Right ventricle myocardium inferior (tissue), 1 donor: ENCODE measurements around the gene GSK3B. TPM values are rescaled to one million over a fixed set of nuclear protein-coding genes. Genes with fewer than 3 reads are reported as not detected.
"Not testable (repeated sequence)": the region's sequence is repeated elsewhere in the genome, so short reads cannot be mapped to it uniquely, and the experiment has no call there.

ENCODE experiments used
- ATAC-seq: fragments of 200-7000 bp; cut with Tn5 transposase; one replicate; pipeline ENCODE4 v1.9.1; 2020; ENCODE audit warnings: mild to moderate bottlenecking, moderate library complexity
- DNase-seq: peaks from one replicate; pipeline ENCODE4 v3.0.0; 2021; ENCODE audit errors: missing footprints
- intact Hi-C: fragments of 100-400 bp; cut with DNase I; formaldehyde crosslinking; loops from one replicate; pipeline ENCODE4 v1.11.0; 2022
- total RNA-seq: library from RNA; stranded (reverse); fragmentation: NEBNext Ultra II Directional; extraction: Animal tissue kit (Norgen Biotek cat#: 25700); gene quantifications from one replicate; pipeline ENCODE4 v1.2.1, GENCODE V29; 2021
- donor health status: DM: no; HTN: yes; CAD: no; lungs with severe emphysema.

The GSK3B gene
- total RNA-seq, 1 donor from 2014 or later: 40.0 TPM

DNA sequence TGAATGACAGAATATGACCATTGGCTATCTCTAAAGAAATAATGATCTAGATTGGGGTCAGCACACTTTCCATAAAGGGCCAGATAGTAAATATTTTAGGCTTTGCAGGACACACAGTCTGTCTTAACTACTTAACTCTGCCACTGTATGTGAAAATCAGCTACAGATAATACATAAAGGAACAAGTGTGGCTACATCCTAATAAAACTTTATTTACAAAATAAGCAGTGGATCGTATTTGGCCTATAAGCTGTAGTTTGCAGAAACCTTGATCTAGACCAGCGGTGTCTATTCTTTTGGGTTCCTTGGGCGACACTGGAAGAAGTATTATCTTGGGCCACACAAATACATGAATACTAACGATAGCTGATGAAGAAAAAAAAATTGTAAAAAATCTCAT lies 27.6 kb downstream of the GSK3B start:
- intact Hi-C loops: no loop called here
- DNase-seq (no peak), ATAC-seq (no peak)

DNA sequence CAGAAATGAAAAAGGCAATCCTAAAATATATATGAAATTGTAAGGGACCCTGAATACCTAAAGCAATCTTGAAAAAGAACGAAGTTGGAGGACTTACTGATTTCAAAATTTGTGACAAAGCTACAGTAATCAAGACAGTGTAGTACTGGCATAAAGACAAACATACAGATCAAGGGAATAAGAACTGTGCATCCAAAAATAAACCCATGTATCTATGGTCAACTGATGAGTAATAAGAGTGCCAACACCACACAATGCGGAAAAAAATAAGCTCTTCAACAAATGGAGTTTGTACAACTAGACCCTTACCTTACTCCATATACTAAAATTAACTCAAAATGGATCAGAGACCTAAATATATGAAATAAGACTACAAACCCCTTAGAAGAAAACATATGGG lies 29.6 kb downstream of the GSK3B start:
- DNase-seq: no peak
- intact Hi-C loops: no loop called here
- no peak for ATAC-seq

DNA sequence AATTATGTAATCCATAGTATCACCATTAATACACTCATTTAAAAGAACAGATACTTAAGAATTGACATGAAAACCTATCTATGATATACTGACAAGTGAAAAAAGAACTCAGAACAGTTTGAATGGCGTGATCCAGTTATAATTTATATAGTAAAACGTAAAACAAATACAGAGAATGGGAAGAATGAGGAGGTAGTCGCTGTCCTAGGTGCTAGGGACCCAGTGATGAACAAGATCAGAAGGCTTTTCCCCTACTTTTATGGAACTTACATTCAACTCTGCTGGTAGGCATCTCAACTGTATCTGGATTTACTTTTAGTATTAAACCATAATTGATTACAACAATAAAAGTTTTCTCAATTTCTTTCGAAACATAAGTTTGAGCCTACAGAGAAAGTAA lies 31.8 kb downstream of the GSK3B start:
- DNase-seq (no peak), ATAC-seq (no peak)
- intact Hi-C loops: no loop called here

DNA sequence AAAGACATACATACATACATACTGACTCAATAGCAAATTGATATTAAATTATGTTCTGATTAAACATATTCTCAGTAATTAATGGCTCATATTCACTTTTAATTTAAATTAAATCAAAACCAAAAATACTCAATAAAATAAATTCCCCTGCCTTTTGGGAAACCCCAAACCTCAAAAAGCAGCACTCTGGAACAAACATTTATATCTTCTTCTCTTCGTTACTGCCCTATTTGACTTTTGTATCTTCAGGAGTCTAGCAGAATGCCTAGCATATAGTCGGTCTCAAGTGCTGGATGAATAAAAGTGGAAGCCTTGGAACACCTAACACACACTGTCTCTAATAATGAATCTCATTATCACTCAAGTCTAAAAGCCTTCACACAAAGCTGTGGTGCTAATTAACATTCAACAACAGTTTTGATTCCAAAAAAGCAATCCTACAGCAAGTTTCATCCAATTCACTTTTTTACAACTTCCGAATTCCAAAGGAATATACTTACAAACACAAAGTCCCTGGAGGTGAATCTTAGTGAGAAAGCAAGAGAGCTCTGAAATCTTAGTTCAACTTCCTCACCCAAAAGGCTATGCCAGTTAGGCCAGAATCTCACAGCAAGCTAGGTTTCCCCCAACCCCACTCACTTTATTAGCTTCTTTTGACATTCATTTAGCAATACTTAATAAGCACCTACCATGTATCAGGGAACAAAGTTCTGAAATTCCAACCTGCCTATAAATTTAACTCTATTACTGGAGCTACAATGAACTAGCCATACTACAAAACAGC lies 35.0 kb downstream of the GSK3B start:
- ATAC-seq (no peak), DNase-seq (no peak)
- intact Hi-C loops: no loop called here

DNA sequence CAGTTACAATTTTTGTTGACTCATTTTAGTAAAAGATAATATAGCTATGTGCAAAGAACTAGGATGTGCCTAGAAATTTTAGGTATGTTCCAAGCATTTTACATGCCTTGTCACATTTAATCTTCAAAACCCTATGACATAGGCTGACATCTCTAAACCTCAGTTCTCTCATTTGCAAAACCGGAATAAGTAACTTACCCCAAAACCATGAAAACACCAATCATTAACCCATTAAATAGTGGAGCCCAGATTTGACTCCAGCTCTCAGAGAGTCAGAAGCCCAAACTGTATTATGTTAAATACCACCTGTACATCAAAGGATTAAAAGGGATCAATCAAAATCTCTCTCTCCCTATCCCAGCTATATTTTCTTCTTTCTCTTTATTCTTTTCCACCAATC lies 36.6 kb downstream of the GSK3B start:
- intact Hi-C loops: no loop called here
- DNase-seq (no peak), ATAC-seq (no peak)

DNA sequence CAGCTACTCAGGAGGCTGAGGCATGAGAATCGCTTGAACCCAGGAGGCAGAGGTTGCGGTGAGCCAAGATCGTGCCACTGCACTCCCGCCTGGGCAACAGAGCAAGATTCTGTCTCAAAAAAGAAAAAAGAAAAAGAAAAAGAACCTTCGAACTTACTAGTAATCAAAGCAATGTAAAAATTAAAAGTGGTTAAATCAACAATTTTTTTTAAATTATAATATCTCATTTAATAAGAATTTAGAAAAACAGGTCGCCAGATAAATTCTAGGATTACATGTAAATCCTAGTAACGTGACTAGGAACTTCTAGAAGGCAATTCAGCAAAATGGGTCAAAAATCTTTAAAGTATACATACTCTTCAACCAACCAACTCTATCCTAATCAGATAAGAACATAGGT lies 37.2 kb downstream of the GSK3B start:
- no peak for DNase-seq
- intact Hi-C loops: no loop called here
- no peak for ATAC-seq

DNA sequence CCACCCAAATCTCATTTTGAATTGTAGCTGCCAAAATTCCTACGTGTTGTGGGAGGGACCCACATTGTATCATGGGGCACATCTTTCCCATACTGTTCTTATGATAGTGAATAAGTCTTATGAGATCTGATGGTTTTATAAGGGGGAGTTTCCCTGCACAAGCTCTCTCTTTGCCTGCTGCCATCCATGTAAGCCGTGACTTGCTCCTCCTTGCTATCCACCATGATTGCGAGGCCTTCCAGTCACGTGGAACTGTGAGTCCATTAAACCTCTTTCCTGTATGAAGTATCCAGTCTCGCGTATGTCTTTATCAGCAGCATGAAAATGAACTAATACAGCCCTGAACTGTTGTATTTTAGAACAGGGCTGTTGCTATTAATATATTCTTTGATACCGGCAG lies 40.6 kb downstream of the GSK3B start:
- DNase-seq, ATAC-seq, intact Hi-C loops: not testable (repeated sequence)

DNA sequence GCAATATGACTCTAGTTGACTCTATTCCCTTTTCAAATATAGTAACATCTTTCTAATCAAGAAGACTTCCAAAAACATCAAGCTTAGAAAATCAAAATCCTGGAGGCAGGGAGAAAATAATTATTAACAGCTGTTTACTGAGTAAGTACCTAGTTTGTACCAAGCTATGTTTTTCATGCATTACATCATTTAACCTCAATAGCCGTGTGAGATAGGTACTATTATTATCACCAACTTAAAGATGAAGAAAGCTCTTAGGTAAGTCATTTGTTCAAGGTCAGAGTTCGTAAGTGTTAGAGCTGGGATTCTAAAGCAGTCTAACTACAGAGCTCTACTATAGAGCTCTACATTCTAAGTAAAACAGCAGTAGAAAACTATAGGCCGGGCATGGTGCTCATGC lies 41.6 kb downstream of the GSK3B start:
- DNase-seq: no peak
- ATAC-seq: no peak
- intact Hi-C loops: no loop called here

DNA sequence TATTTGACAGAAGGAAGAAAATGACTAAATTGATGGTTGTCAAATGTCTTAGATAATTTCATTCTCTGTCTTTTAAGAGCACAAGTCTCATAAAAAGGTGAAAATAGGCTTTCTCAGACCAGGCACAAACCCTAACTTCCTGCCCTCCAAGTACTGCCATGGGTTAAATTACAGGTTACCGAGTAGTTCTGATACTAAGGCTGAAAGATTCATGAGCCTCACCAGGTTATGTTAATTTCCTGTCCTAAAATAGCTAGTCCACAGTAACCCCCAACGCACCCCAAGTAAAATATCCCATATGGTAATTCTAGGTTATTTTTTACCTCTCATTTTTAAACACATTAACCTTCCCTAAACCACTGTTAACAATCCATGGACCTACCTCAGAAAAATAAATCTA lies 42.0 kb downstream of the GSK3B start:
- intact Hi-C loops: no loop called here
- no peak for ATAC-seq
- no peak for DNase-seq

DNA sequence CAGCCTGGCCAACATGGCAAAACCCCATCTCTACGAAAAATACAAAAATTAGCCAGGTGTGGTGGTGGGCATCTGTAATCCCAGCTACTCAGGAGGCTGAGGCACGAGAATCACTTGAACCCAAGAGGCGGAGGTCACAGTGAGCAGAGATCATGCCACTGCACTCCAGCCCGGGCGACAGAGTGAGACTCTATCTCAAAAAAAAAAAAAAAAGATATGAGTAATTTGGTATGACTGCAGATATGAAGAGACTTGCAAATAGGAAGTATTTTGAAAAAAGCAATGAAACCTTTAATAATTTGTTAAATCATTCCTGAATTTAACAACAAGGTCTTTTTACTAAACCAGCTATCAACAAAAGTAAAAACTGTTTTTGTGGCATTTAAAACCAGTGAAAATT lies 42.7 kb downstream of the GSK3B start:
- intact Hi-C loops: not testable (repeated sequence)

DNA sequence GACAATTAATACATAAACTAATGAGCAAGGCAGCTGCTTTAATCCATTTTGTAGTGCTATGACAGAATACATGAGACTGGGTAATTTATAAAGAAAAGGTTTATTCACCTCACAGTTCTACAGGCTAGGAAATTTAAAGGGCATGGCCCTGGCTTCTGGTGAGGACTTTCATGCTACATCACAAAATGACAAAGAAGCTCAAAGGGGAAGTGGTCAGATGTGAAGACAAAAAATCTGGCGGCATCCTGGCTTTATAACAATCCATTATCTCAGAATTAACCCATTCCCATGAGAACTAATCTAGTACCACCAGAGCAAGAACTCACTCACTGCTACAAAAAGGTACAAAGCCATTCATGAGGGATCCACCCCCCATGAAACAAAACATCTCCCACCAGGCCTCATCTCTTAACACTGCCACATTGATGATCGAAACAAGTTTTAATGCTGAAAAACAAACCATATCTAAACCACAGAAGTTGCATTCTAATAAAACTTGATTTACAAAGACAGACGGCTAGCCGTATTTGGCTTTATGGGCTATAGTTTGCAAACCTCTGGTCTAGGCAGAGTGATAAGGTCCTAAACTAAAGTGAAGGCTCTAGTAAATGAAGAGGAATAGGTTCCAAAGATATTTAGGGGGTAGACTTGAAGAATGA lies 44.2 kb downstream of the GSK3B start:
- ATAC-seq: no peak
- intact Hi-C loops: no loop called here

More for the DNA sequence above, 42.7 kb downstream of the GSK3B start:
- ATAC-seq, DNase-seq: not testable (repeated sequence)

DNA sequence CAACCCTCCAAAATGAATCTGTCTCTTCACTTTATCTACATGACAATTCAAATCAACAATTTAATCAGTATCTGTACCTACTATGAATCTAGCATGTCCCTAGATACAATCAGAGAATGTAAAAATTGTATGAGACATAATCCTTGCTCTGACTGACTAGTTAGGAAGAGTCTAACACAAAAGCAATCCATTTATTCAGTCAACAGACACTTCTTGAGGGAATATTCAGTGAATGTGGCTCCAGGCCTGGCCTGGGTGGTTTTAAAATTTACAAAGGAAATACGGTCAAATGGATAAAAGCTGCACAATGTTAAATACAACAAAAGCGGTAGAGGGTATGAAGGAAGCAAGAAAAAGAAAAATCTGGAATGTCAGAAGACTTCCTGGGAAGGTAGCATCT lies 45.2 kb downstream of the GSK3B start:
- DNase-seq (no peak), ATAC-seq (no peak)
- intact Hi-C loops: no loop called here

More for the DNA sequence above, 44.2 kb downstream of the GSK3B start:
- no peak for DNase-seq

DNA sequence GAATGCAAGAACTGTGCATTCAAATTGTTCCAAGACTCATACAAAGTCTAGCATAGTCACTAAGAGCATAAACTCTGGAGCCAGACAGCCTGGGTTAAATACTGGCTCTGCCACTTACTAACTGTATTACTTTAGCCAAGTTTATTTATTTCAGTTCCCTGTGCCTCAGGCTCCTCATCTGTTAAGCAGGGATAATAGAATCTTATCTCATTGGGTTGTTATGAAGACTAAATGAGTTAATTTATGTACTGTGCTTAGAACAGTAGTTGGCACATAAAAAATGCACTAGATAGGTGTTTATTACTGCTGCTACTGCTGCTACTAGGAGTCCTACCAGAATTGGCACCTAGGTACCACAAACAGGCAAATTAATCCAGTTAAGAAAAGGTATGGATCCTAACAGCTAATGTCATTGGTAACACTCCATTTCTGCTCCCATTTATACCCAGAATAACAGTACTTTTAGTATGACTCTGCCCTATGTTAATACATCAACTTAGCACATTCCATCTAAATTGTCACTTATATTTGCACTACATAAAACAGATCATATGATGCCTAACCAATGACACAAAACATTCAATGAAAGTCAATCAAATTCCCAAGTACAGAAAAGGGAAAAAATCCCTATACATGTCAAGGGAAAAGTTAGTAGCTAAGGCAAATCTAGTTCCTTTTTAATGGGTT lies 45.7 kb downstream of the GSK3B start:
- intact Hi-C loops: no loop called here
- ATAC-seq: no peak
- DNase-seq: no peak

DNA sequence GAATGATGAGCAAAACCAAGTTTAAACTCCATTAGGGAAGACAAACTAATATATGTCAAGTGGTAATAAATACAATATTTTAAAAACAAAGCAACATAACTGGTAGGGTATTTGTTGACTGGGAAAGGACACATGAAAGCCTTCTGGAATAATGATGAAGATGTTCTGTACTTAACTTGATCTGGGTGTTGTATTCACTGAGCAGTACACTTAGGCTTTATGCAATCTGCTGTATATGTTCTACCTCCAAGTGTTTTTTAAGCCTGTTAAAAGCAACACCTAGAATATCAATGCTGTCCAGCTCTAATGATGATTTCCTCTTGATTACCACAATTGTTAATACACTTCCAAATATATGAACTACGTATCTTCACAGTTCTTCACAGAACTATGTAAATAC lies 46.6 kb downstream of the GSK3B start:
- ATAC-seq: no peak
- intact Hi-C loops: no loop called here
- no peak for DNase-seq

DNA sequence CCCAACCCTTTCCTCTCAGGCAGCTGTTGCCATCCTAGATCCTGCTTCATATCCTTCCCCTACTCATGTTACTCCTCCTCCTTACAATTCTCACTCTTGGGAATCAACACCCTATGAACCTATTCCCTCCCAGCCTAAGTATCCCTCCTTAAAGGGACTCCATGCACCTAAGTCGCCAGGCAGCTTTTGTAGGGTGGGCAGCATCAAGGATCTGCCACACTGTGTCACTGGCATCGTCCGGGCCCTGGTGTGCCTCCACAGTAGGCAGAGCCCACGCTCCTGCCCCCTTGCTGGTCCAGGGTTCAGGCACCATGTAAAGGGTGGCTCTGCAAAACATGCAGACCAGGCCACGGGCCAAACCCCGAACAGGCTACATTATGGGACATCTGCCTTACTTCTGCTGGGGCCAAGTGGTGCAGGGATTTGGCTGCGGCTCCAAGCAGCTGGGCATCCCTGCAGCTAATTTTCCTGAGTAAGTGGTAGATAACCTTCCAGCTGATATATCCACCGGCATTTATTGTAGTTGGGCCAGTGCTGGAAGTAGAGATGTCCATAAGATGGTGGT lies 53.4 kb downstream of the GSK3B start:
- DNase-seq (no peak), ATAC-seq (no peak)
- intact Hi-C loops: no loop called here

DNA sequence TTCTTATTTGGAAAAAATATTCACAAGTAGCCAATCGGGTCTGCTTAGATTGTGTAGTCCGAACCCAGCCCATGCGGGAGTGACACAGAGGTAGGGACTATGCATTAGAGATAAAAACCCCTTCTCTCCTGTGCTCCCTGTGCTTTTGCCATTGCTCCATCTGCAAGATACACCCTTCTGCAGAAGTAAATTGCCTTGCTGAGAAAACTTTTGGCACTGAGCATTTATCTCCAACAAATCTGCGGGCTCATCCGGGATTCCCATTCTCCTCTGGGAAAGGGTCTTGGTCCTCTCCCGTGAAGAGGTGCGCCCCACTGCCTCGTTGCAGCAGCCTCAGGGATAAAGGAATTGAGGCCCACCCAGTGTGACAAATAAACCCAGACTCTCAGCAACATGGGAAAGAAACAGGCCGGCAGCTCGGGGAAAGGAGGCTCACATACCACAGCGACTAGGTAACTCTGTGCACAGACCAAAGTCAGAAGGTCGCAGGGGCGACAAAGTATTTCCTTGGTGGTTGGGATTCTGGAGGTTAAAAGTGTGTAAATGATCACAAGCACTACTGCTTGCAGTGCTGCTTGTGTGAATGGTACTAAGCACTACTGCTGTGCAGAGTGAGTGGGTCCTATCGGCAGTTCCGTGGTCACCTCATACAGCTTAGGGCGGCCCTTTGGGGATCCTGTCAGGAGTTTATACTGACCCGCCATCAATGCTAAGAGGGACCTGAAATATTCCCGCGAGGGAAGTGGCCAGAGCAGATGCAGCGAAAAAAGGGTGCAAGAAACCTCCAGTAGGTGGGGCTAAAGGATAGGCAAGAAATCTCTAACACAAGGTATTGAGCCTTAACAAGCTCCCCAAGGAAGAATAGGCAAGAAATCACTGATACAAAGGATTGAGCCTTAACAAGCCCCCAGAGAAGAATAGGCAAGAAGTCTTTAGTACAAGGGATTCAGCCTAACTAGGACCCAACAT lies 54.3 kb downstream of the GSK3B start:
- intact Hi-C loops: no loop called here
- no peak for ATAC-seq

DNA sequence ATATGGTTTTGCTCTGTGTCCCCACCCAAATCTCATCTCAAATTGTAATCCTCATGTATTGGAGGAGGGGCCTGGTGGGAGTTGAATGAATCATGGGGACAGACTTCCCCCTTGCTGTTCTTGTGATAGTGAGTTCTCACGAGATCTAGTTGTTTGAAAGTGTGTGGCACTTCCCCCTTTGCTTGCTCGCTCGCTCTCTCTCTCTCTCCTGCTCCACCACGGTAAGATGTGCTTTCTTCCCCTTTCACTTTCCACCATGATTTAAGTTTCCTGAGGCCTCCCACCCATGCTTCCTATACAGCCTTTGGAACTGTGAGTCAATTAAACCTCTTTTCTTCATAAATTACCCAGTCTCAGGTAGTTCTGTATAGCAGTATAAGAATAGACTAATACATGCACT lies 60.7 kb downstream of the GSK3B start:
- no peak for DNase-seq
- ATAC-seq: no peak
- intact Hi-C loops: no loop called here

More for the DNA sequence above, 54.3 kb downstream of the GSK3B start:
- no peak for DNase-seq

DNA sequence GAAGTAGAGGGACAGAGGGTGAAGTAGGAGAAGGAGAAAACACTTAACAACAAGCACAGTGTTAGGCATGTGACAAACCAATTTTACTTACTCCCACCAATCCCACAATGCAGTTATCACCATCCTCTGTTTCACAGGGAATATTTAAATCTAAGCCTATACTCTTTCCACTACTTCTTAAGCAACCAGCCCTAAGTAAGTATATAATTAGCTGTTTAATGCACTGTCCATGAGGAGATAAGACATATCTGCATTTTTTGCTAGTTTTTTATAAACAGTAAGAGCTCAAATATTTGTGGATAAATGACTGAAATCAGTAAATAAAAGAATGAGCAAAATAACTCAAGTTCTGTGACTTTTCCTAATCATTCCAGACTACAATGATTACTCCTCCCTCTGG lies 62.7 kb downstream of the GSK3B start:
- no peak for DNase-seq
- intact Hi-C loops: no loop called here
- ATAC-seq: no peak
